BE2C (cell line): ENCODE data around the gene C20orf202.

Experiments used
- DNase-seq: peaks from one replicate; pipeline ENCODE4 v3.0.0-alpha.2; 2020
- H3K27me3 ChIP-seq: fragments of 250-450 bp; sonication (Bioruptor Pico); 2 replicates; pipeline ENCODE4 v1.5.1; 2020; ENCODE audit warnings: mild to moderate bottlenecking
- H3K36me3 ChIP-seq: fragments of 250-450 bp; sonication (Bioruptor Pico); 2 replicates; pipeline ENCODE4 v1.5.1; 2020; ENCODE audit warnings: mild to moderate bottlenecking
- H3K4me1 ChIP-seq: fragments of 250-450 bp; sonication (Bioruptor Pico); 2 replicates; pipeline ENCODE4 v1.5.1; 2020
- H3K4me3 ChIP-seq: 2 replicates; pipeline ENCODE4 v1.5.1; 2011; ENCODE audit warnings: low read depth, low read length
- H3K9me3 ChIP-seq: fragments of 250-450 bp; sonication (Bioruptor Pico); 2 replicates; pipeline ENCODE4 v1.5.1; 2020
- CTCF ChIP-seq: IDR thresholded peaks from 2 replicates; pipeline ENCODE4 v1.5.1; 2012; ENCODE audit warnings: mild to moderate bottlenecking, low read depth, low read length

Gene C20orf202

GRCh38 chr20:1169224-1169623 is 34.0 kb upstream of the C20orf202 start:
- H3K36me3 ChIP-seq, result no peaks in the 10 kb centered on the region; the same call in 1 of the 2 replicates
- no peak overlapping the region for H3K4me3 ChIP-seq
- H3K27me3 ChIP-seq, result no peaks in the 10 kb centered on the region
- DNase-seq, result no peak
- no peaks in the 10 kb centered on the region for H3K9me3 ChIP-seq
- no peaks in the 10 kb centered on the region for H3K4me1 ChIP-seq
- no peak for TF ChIP-seq CTCF

DNA sequence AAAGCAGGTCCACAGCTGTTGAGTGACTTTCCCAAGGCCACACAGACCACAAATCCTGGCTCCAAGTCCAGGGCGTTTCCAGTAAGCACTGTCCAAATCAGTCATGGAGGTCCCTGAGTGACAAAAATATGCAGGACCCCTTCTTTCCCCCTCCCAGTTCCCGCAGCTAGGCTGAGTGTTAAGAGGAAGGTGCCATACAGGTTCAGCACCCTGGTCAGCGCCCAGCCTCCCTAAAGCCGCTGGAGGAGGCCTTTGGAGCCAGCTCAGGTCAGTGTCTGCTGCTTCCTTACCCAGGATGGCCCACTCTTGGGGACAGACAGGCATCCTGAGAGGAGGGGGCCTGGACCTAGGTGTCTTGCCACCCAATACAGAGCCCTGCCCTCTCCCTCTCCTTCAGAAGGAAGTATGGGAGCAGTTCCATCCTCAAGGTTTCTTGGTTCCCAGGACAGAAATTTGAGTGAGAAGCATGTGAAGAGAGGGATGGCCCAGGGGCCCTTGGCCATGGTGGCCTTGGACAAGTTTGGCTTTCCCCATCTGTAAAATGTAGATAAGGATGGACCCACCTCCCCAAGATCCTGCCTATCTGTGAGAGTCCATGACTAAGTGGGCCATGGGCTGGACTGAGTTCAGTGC is 31.7 kb upstream of the C20orf202 start:
- no peak overlapping the region for H3K4me3 ChIP-seq
- TF ChIP-seq CTCF, result no peak
- no peaks in the 10 kb centered on the region for H3K4me1 ChIP-seq
- H3K27me3 ChIP-seq, result no peaks in the 10 kb centered on the region
- no peaks in the 10 kb centered on the region for H3K9me3 ChIP-seq
- H3K36me3 ChIP-seq, result no peaks in the 10 kb centered on the region
- no peak for DNase-seq

DNA sequence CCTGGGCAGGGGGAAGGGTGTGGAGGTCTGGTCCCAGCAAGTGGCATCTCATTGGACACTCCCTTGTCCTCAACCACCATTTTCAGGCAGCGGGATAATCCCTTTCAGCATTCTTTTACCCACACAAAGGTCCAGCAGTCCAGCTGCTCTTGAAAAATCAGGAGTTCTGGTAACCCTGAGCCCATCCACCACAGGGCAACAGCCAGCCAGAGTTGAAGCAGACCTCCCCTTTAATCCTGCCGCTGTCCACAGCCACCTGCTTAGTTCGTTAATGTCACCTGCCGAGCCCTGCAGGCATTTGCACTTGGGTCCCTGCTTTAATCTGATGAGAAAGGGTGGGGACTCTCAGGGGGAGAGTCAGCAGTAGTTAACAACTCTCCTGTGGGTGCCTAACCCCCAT is 29.6 kb upstream of the C20orf202 start:
- no peaks in the 10 kb centered on the region for H3K9me3 ChIP-seq
- no peak for TF ChIP-seq CTCF
- no peak overlapping the region for H3K4me3 ChIP-seq
- no peaks in the 10 kb centered on the region for H3K36me3 ChIP-seq
- H3K4me1 ChIP-seq, result no peaks in the 10 kb centered on the region
- H3K27me3 ChIP-seq, result no peaks in the 10 kb centered on the region
- no peak for DNase-seq

- H3K36me3 ChIP-seq, result no peaks in the 10 kb centered on the region
- TF ChIP-seq CTCF, result no peak
- no peaks in the 10 kb centered on the region for H3K9me3 ChIP-seq
- no peak overlapping the region for H3K4me3 ChIP-seq
- DNase-seq, result no peak
- H3K27me3 ChIP-seq, result no peaks in the 10 kb centered on the region
- no peaks in the 10 kb centered on the region for H3K4me1 ChIP-seq
These were observed 28.5 kb upstream of the C20orf202 start for GRCh38 chr20:1174787-1175186.

- H3K4me1 ChIP-seq, result no peaks in the 10 kb centered on the region
- TF ChIP-seq CTCF, result no peak
- no peak overlapping the region for H3K4me3 ChIP-seq
- no peaks in the 10 kb centered on the region for H3K9me3 ChIP-seq
- H3K36me3 ChIP-seq, result no peaks in the 10 kb centered on the region
- no peak for DNase-seq
- H3K27me3 ChIP-seq, result no peaks in the 10 kb centered on the region
These were observed 25.6 kb upstream of the C20orf202 start for GRCh38 chr20:1177680-1178079.

- TF ChIP-seq CTCF, result no peak
- Histone ChIP-seq H3K9me3 (no peaks in the 10 kb centered on the region), H3K4me1 (no peaks in the 10 kb centered on the region), H3K27me3 (0 out of 2 replicates have a peak, but pooled peaks cover 3% of the 10 kb centered on the region), H3K4me3 (no peak overlapping the region), H3K36me3 (no peaks in the 10 kb centered on the region)
- no peak for DNase-seq
These were observed 25.2 kb upstream of the C20orf202 start for GRCh38 chr20:1178103-1178502.
